Pancreas (tissue), 10 donors: ENCODE data around the gene HS2ST1. TPM values are rescaled to one million over a fixed set of nuclear protein-coding genes. Genes with fewer than 3 reads are reported as not detected.

ENCODE experiments used
- ATAC-seq, 4 donors: fragments of 200-7000 bp; cut with Tn5 transposase; one replicate each; pipeline versions ENCODE4 v1.8.0 to v1.9.1; 2020; ENCODE audit warnings: mild to moderate bottlenecking in 4 of 4, moderate library complexity in 4 of 4
- DNase-seq, 6 donors: peaks; one replicate each; pipeline ENCODE4 v3.0.0-alpha.2; 2020
- FAIRE-seq: peaks from 2 replicates; lab custom pipeline; 2012; peaks lifted over from hg19 to GRCh38; lab: Jason Lieb, UNC
- H3K27ac ChIP-seq, 4 donors: fragments of 200-600 bp; sonication (generic); 1 replicate in 3 of 4; 2 replicates in 1 of 4; pipeline versions ENCODE4 v1.5.0 to v1.8.0; 2020
- H3K27me3 ChIP-seq, 4 donors: fragments of 200-600 bp; one replicate each; pipeline ENCODE4 v1.8.0; 2021
- H3K36me3 ChIP-seq, 3 donors: fragments of 200-600 bp; sonication (generic) in 1 of 3; one replicate each; pipeline versions ENCODE4 v1.5.0 to v1.8.0; 2020 to 2021
- H3K4me1 ChIP-seq, 3 donors: fragments of 200-600 bp; one replicate each; pipeline ENCODE4 v1.8.0; 2021
- H3K4me3 ChIP-seq, 4 donors: fragments of 200-600 bp; sonication (generic) in 2 of 4; one replicate each; pipeline versions ENCODE4 v1.5.0 to v1.8.0; 2020 to 2021
- H3K9me3 ChIP-seq, 4 donors: fragments of 200-600 bp; one replicate each; pipeline ENCODE4 v1.8.0; 2021
- CTCF ChIP-seq, 4 donors: fragments of 200-600 bp; sonication (generic) in 3 of 4; IDR thresholded peaks; one replicate each; pipeline versions ENCODE4 v1.5.0 to v1.8.0; 2021; ENCODE audit warnings: antibody characterized with exemption in 4 of 4
- WGBS, 2 donors: extraction: QIAGEN DNeasy Blood & Tissue Kit; methylation state at CpG; one replicate each; pipeline ENCODE4 v1.1.7; 2013; 5-methylcytosine and 5-hydroxymethylcytosine counted together
- intact Hi-C, 3 donors: fragments of 100-400 bp; cut with DNase I; formaldehyde crosslinking; loops; one replicate each; pipeline versions ENCODE4 v1.11.1 to v1.14.2; 2022
- polyA plus RNA-seq, 2 donors: library from polyadenylated mRNA; stranded (reverse); fragments of 200-250 nt; gene quantifications; one replicate each; pipeline ENCODE4 v1.2.3, GENCODE V29; 2013
- total RNA-seq, 6 donors: library from RNA; stranded (reverse); fragmentation: NEBNext Ultra II Directional in 4 of 6; extraction: Animal tissue kit (Norgen Biotek cat#: 25700) in 4 of 6; gene quantifications; one replicate each; pipeline versions ENCODE4 v1.2.1 to v1.2.4, GENCODE V29; 2021 to 2023
- donor health status: healthy with polysubstance abuse.
- donor health status: DM: no; HTN: no; CAD: no; lungs with moderate emphysema.
- donor health status: DM: no; HTN: no; CAD: no.
- donor health status: control.
- donor health status: control.
- donor health status: Bipolar disorder and iron deficiency.
- donor health status: DM: yes; HTN: yes; CAD: no.
- donor health status: DM: no; HTN: no; CAD: no.
- donor health status: DM: no; HTN: no; CAD: no.
- donor health status: DM: yes; HTN: yes; CAD: no.

The HS2ST1 gene
- total and polyA plus RNA-seq, 8 donors, result 2.8 to 16.1 (median 10.9) TPM

GRCh38 chr1:87084244-87084836 lies 169.9 kb downstream of the HS2ST1 start:
- ATAC-seq, result peak in 3 of 4 donors; percentile 53 to 74 (median 74)
- intact Hi-C loops, result loop anchor here in 1 of 3 donors (10.0 kb wide), 1 partner anchor 250 kb away; no protein-coding TSS in a partner anchor
- peak; percentile 68 for FAIRE-seq

GRCh38 chr1:87086120-87086519 lies 171.7 kb downstream of the HS2ST1 start:
- WGBS, 2 donors, result 86 to 89% methylated on average over 8 of the region's 8 CpGs
- Histone ChIP-seq H3K4me1 (no peaks in the 10 kb centered on the region), H3K27ac (no peak overlapping the region), H3K36me3 (no peaks in the 10 kb centered on the region), H3K27me3 (no peaks in the 10 kb centered on the region), H3K9me3 (no peaks in the 10 kb centered on the region), H3K4me3 (no peak overlapping the region)
- no peak for TF ChIP-seq CTCF (IDR thresholded peaks at IDR 0.05)
- DNase-seq (no peak), ATAC-seq (no peak), FAIRE-seq (no peak)
- intact Hi-C loops, result loop anchor here in 1 of 3 donors (10.0 kb wide), 1 partner anchor 251 kb away; no protein-coding TSS in a partner anchor

More at GRCh38 chr1:87084244-87084836, 169.9 kb downstream of the HS2ST1 start:
- H3K9me3 ChIP-seq, result no peaks in the 10 kb centered on the region
- TF ChIP-seq CTCF (IDR thresholded peaks at IDR 0.05), result peak in 3 of 4 donors; percentile 37 to 56 (median 45)
- no peak for DNase-seq
- no peaks in the 10 kb centered on the region for H3K27me3 ChIP-seq
- 24 to 38% methylated on average over 3 of the region's 3 CpGs for WGBS, 2 donors
- no peak overlapping the region for H3K4me3 ChIP-seq
- no peak overlapping the region for H3K27ac ChIP-seq
- no peaks in the 10 kb centered on the region for H3K4me1 ChIP-seq
- H3K36me3 ChIP-seq, result no peaks in the 10 kb centered on the region

- no peaks in the 10 kb centered on the region for H3K36me3 ChIP-seq
- TF ChIP-seq CTCF (IDR thresholded peaks at IDR 0.05), result no peak
- H3K27me3 ChIP-seq, result no peaks in the 10 kb centered on the region
- H3K9me3 ChIP-seq, result no peaks in the 10 kb centered on the region
- H3K4me1 ChIP-seq, result no peaks in the 10 kb centered on the region
- ATAC-seq, result no peak
- FAIRE-seq, result no peak
- 68 to 74% methylated on average over 5 of the region's 5 CpGs for WGBS, 2 donors
- no peak overlapping the region for H3K27ac ChIP-seq
- DNase-seq, result no peak
- intact Hi-C loops, result loop anchor here in 1 of 3 donors (10.0 kb wide), 1 partner anchor 254 kb away; no protein-coding TSS in a partner anchor
- no peak overlapping the region for H3K4me3 ChIP-seq
Measured at GRCh38 chr1:87089070-87089736, 174.8 kb downstream of the HS2ST1 start.

GRCh38 chr1:87089823-87090222 lies 175.4 kb downstream of the HS2ST1 start:
- Histone ChIP-seq H3K4me1 (no peaks in the 10 kb centered on the region), H3K36me3 (no peaks in the 10 kb centered on the region), H3K9me3 (no peaks in the 10 kb centered on the region), H3K27ac (no peak overlapping the region), H3K27me3 (no peaks in the 10 kb centered on the region), H3K4me3 (no peak overlapping the region)
- intact Hi-C loops, result loop anchor here in 1 of 3 donors (10.0 kb wide), 1 partner anchor 255 kb away; no protein-coding TSS in a partner anchor
- no peak for TF ChIP-seq CTCF (IDR thresholded peaks at IDR 0.05)
- no peak for FAIRE-seq
- DNase-seq, result no peak
- 70 to 83% methylated on average over 2 of the region's 2 CpGs for WGBS, 2 donors
- no peak for ATAC-seq
